SW 1271 (cell line): Measurements from ENCODE around the gene ADCY1.

ENCODE experiments used
- DNase-seq, 2 experiments: peaks; one replicate each; lab custom pipeline; 2025; lab: John Stamatoyannopoulos, UW

Gene ADCY1

DNA sequence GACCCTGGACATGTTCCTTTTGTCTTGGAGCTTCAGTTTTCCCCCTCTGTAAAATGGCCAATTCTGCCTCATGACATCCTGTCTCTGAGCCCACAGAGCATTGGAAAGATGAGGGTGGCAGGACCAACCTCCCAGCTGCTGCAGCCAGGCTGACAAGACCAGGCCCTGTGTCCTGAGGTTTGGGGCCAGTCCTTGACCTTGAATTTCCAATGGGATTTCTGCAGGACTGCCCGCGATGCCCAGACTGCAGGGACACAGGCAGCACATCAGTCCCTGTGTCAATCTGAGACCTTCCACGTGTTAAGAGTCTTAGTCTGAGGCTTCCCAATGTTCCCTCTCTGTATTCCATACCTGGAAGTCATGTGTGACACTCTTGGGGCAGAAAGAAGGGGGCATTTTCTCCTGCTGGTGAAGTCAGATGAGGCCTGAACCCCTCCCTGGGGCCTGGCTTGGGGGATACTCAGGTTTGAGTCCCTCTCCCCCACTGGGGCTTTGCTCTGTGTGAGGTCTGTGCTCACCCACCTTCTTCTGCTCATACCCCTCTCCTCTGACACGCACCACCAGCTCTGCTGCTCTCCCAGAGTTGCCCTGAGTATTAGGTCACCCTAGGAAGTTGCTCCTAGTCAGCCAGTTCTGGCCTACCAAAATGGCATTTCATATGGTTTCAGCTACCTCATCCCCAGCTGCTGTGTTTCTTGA, 79.2 kb downstream of the ADCY1 start:
- DNase-seq, result no peak

GRCh38 chr7:45654341-45654740, 80.2 kb downstream of the ADCY1 start:
- DNase-seq, result no peak

DNA sequence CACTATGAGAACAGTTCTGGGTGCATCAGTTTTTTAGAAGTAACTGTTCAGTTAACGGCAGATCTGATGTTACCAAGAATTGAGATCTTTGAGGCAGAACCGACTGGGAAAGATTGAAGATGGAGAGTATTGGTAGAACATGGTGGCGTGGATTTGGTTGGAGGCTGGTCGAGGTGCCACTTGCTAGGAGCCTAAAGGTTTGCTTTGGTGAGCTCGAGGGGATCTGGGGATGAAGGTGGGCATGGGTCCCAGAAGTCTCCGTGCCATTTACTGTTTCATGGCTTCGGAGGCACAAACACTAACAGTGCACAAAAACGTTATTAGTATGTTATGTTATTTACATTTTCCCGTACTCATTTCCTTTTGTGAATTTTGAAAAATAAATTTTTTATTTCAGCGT, 81.4 kb downstream of the ADCY1 start:
- no peak for DNase-seq

DNA sequence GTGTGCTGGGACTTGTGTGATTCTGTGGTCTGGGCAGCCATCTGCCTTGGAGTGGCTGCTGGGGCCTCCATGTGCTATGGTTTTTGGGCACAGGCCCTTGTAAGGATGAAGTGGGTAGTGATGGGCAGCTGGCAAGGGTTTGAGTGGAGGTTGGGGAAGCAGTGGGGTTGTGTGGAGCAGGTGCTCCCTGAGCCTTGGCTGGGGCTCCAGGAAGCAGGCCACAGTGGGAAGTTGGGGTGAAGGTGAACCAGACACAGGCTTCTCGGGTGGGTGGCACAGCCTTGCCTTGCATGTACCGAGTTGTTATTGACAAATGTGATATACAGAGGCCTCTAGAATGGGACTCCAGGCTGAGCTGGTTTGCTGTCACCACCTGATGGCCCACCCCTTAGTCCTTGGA, 82.3 kb downstream of the ADCY1 start:
- no peak for DNase-seq

DNA sequence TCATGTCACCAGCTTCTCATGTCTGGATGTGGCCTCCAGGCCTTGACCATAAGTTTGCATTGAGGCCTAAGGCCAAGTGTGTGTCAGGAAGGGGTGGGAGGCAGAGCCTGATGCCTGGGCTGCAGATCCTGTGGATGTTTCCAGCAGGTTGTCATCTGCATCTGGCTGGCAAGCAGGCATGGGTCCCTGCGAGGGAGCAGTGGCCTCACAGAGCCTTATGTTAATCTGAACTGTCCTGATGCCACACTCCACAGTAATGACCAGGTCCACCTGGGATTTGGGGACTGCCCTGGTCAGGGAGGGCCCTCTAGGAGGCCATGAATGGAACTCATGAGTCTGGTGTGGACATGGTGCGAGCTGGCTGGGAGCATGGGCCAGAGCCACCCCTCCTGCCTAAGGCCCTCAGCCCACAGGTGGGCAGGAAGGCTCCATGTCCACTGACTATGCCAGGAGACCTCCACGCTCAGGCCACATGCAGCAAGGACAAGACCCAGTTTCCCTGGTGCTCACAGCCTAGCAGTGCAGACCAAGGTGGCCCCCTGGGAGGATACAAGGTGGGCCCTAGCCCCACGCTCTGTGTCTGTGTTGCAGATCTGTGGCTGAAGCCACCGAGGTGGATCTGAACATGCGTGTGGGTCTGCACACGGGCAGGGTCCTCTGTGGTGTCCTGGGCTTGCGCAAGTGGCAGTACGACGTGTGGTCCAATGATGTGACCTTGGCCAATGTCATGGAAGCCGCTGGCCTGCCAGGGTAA, 83.1 kb downstream of the ADCY1 start:
- DNase-seq, result no peak

- no peak for DNase-seq
Observed at GRCh38 chr7:45657890-45658715, 83.9 kb downstream of the ADCY1 start.

- DNase-seq, result no peak
Observed at GRCh38 chr7:45658716-45659495, 84.7 kb downstream of the ADCY1 start.

- no peak for DNase-seq
Observed at GRCh38 chr7:45659496-45660139, 85.5 kb downstream of the ADCY1 start.

GRCh38 chr7:45660201-45660900, 86.2 kb downstream of the ADCY1 start:
- no peak for DNase-seq

GRCh38 chr7:45660901-45661211, 86.7 kb downstream of the ADCY1 start:
- no peak for DNase-seq

- no peak for DNase-seq
Observed at GRCh38 chr7:45661302-45661995, 87.3 kb downstream of the ADCY1 start.

DNA sequence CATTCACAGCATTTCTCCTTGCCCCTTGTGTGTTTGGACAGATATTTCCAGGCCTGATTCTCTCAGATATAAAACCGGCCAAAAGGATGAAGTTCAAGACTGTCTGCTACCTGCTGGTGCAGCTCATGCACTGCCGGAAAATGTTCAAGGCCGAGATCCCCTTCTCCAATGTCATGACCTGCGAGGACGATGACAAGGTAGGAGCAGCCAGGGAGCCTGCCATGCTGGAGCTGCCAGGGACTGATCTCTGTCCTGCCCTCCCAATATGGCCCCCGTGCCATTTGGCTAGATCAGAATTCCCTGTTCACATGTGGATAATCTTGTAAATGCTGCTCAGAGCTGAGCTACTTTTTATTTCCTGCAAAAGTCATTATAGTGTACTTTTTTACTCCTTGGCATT, 87.8 kb downstream of the ADCY1 start:
- DNase-seq, result no peak

GRCh38 chr7:45662540-45663166, 88.5 kb downstream of the ADCY1 start:
- no peak for DNase-seq

DNA sequence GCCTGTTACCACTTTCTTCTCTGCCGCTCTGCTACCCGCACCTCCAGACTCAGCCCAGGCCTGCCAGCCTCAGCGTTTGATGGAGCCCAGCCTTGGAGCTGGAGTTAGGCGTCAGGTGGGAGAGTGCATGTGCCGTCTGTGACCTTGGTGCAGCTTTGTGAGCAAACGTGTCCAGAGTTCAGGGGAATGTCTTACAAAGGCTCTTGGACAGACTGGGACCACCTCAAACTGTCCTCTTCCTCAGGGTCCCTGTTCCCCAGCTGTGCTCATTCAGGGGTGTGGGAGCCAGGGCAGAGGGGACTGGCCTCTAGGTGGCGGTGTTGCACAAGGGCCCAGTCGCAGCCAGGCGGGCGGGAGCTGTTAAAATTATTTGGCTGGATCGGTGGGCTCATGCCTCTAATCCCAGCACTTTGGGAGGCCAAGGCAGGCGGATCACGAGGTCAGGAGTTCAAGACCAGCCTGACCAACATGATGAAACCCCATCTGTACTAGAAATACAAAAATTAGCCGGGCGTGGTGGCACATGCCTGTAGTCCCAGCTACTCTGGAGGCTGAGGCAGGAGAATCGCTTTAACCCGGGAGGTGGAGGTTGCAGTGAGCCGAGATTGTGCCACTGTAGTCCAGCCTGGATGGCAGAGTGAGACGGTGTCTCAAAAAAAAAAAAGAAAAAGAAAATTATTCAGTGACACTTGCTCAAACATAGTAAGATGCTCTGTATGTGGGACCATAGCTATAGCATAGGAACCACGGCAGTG, 89.2 kb downstream of the ADCY1 start:
- no peak for DNase-seq

DNA sequence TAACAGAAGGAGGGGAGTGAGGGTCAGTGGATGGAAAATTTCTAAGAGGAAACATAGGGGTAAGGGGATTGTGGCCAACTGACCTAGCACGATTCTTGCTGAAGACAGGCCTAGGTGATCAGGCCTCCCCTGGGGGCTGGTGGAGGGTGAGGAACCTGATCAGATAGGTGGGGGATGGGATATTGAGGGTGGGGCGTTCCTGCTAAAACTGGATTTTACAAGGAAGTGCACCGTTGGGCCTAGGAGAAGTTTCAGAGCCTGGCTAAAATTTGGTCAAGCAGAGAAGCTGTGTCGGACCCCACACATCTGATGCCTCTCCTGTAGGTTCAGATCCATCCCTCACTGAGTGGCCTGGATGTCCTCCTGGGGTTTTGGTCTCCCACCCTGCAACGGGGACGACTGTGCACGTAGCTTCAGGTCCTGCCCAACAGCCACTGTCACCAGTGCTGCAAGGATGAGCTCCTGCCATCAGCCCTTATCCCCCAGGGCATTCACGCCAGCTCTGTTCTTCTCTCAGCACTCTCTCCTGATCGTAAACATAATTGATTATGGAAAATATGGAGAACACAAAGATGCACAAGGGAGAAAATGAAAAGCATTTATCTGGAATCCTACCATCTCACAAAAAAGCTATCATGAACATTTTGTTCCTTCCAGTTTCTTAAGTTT, 89.9 kb downstream of the ADCY1 start:
- DNase-seq, result no peak

- DNase-seq, result no peak
Observed at GRCh38 chr7:45665172-45665571, 91.0 kb downstream of the ADCY1 start.

DNA sequence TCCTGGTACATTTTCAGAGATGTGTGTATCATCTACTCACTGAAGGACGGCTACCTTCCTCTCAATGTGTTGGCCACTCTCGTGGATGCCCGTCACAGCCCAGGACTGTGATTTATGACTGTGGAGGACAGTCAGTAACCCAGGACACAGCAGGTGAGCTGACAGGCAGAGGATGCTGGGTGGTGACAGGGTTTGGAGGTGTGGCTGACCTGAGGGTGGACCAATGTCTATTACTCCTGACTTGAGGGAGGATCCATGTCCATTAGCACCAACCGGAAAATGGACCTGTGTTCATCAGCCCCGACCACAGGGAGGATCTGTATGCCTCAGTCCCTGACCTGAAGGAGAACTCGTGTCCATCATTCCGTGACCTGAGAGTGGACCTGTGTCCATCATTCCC, 96.1 kb downstream of the ADCY1 start:
- DNase-seq, result no peak

DNA sequence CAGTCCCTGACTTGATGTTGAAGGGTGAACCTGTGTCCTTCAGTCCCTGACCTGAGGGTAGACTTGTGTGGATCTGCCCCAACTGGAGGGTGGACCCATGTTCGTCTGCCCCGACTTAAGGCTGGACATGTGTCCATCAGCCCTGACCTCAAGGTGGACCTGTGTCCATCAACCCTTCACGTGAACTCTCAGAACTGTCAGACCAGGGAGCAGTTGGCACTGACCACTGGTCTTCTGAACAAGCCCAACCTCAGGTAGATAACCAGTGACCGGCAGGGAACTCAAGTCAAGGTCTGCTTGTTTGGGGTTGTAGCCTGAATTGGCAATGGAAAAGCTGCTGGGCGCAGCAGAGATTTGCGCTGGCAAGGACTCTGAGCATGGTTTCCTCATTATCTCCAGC, 96.5 kb downstream of the ADCY1 start:
- no peak for DNase-seq
